Left forelimb (tissue), 1 donor: Measurements from ENCODE around the gene NDUFC2.
"Not testable (repeated sequence)": the region's sequence is repeated elsewhere in the genome, so short reads cannot be mapped to it uniquely, and the experiment has no call there.

ENCODE experiments used
- DNase-seq: peaks from one replicate; pipeline ENCODE4 v3.0.0-alpha.2; 2018; ENCODE audit warnings: low spot score

The NDUFC2 gene

GRCh38 chr11:78080084-78080817 lies 589 bp upstream of the NDUFC2 start:
- no peak for DNase-seq

GRCh38 chr11:78078218-78079167 lies 1.2 kb downstream of the NDUFC2 start:
- DNase-seq = no peak

- not testable (repeated sequence) for DNase-seq
Measured at GRCh38 chr11:78077592-78077991, 2.1 kb downstream of the NDUFC2 start.

GRCh38 chr11:78076733-78077403 lies 2.8 kb downstream of the NDUFC2 start:
- DNase-seq = no peak

- DNase-seq = no peak
Measured at GRCh38 chr11:78074756-78075155, 4.9 kb downstream of the NDUFC2 start.

- no peak for DNase-seq
Measured at GRCh38 chr11:78072455-78072854, 7.2 kb downstream of the NDUFC2 start.

- no peak for DNase-seq
Measured at GRCh38 chr11:78071717-78072116, 7.9 kb downstream of the NDUFC2 start.

- DNase-seq = no peak
Measured at GRCh38 chr11:78070621-78071020, 9.0 kb downstream of the NDUFC2 start.

- no peak for DNase-seq
Measured at GRCh38 chr11:78069465-78069864, 10.2 kb downstream of the NDUFC2 start.

GRCh38 chr11:78067704-78068103 lies 12.0 kb downstream of the NDUFC2 start:
- no peak for DNase-seq

- DNase-seq = no peak
Measured at GRCh38 chr11:78066471-78066870, 13.2 kb downstream of the NDUFC2 start.

GRCh38 chr11:78065203-78065602 lies 14.5 kb downstream of the NDUFC2 start:
- no peak for DNase-seq

GRCh38 chr11:78063440-78064181 lies 16.1 kb downstream of the NDUFC2 start, which contains the start of gene THRSP:
TSS of gene THRSP (plus strand) at chr11:78063861. CDS start at chr11:78063882, 21 bp downstream.
- no peak for DNase-seq

- no peak for DNase-seq
Measured at GRCh38 chr11:78062671-78063070, 17.0 kb downstream of the NDUFC2 start.

GRCh38 chr11:78061921-78062311 lies 17.7 kb downstream of the NDUFC2 start:
- no peak for DNase-seq

- no peak for DNase-seq
Measured at GRCh38 chr11:78061088-78061920, 18.4 kb downstream of the NDUFC2 start.

GRCh38 chr11:78060533-78060932 lies 19.1 kb downstream of the NDUFC2 start:
- DNase-seq = no peak

- DNase-seq = not testable (repeated sequence)
Measured at GRCh38 chr11:78059749-78060328, 19.8 kb downstream of the NDUFC2 start.

GRCh38 chr11:78057462-78058055 lies 22.1 kb downstream of the NDUFC2 start:
- DNase-seq = no peak

GRCh38 chr11:78056093-78056492 lies 23.6 kb downstream of the NDUFC2 start:
- no peak for DNase-seq
